GM12892 (cell line): Measurements from ENCODE around the gene SNRNP25.

Experiments used
- DNase-seq: peaks from one replicate; pipeline ENCODE4 v3.0.0; 2011; ENCODE audit not compliant: insufficient read length
- FAIRE-seq: peaks from 2 replicates; lab custom pipeline; 2011; peaks lifted over from hg19 to GRCh38; lab: Jason Lieb, UNC
- POLR2A ChIP-seq: IDR thresholded peaks from 2 replicates; pipeline ENCODE4 v1.6.1; 2011; ENCODE audit warnings: low read depth, low read length, control low read depth
- POLR2AphosphoS5 ChIP-seq: IDR thresholded peaks from 2 replicates; pipeline ENCODE4 v1.6.1; 2011; ENCODE audit warnings: low read depth, low read length, control low read depth
- TAF1 ChIP-seq: IDR thresholded peaks from 2 replicates; pipeline ENCODE4 v1.6.1; 2011; ENCODE audit warnings: low read depth, mild to moderate bottlenecking, control low read depth, low read length, borderline replicate concordance

Gene SNRNP25

DNA sequence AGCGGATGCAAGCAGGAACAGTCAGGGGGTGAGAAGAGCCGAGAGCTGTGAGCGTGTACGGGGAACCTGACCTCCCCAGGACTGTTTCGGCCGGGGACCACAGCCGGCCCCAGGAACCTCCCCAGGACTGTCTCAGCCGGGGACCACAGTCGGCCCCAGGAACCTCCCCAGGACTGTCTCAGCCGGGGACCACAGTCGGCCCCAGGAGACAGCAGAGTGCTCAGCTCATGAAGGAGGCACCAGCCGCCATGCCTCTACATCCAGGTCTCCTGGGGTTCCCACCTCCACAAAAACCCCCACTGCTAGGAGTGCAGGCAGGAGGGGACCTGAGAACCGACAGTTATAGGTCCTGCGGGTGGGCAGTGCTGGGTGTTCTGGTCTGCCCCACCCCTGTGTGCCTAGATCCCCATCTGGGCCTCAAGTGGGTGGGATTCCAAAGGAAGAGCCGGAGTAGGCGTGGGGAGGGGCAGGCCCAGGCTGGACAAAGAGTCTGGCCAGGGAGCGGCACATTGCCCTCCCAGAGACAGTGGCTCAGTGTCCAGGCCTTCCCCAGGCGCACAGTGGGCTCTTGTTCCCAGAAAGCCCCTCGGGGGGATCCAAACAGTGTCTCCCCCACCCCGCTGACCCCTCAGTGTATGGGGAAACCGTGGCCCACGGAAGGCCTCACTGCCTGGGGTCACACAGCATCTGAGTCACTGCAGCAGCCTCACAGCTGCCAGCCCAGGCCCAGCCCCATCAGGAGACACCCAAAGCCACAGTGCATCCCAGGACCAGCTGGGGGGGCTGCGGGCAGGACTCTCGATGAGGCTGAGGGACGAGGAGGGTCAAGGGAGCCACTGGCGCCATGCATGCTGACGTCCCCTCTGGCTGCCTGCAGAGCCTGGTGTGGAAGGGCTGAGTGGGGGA lies 14.5 kb downstream of the SNRNP25 start:
- FAIRE-seq: no peak
- no peak for DNase-seq

GRCh38 chr16:69181-69580 lies 15.6 kb downstream of the SNRNP25 start:
- no peak for TF ChIP-seq POLR2A
- TF ChIP-seq POLR2AphosphoS5: no peak
- no peak for DNase-seq
- FAIRE-seq: no peak

More for the DNA sequence above, 14.5 kb downstream of the SNRNP25 start:
- no peak for TF ChIP-seq POLR2AphosphoS5
- no peak for TF ChIP-seq TAF1
- no peak for TF ChIP-seq POLR2A

- FAIRE-seq (no peak), DNase-seq (no peak)
- no peak for TF ChIP-seq POLR2A
- no peak for TF ChIP-seq POLR2AphosphoS5
- TF ChIP-seq TAF1: no peak
Observed at GRCh38 chr16:71210-71539, 17.5 kb downstream of the SNRNP25 start.

DNA sequence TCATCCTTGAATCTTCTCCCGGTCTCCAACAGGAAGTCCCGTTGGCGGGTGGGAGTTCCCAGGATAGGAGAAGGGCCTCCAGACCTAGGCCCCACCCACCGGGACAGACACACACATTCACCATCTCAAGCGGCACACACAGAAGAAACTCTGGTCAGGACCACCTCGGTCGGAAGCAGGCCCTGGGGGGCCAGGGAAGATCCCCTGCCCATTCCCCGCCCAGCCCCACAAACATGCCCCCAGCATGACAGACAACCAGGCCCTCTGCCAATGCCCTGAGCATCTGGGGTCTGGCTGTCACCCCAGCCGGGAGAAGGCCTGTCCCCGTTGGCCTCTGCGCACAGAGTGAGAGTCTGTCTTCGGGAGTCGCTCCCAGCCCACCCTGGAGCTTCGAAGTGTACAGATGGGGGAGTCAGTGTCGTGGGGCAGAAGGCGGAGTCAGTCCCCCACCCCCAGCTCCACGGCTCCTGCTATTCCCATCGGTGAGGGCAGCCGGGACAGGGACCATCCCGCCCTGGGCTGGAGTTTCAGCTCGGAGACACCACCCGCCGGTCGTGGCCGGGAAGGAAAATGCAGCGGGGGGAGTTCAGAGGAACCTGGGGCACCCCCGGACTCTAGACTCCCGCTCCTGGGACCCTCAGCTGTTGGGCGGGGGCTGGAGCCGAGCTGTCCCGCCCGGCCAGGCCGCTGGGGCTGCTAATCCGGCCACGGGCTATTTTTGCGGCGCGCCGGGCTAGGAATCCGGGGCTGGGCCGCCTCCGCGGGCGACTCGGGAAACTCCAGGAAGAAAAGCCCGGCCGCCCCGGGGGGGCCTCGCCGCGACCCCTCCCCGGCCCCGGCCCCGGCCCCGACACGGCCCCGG lies 18.1 kb downstream of the SNRNP25 start:
- DNase-seq: peak; percentile 52

GRCh38 chr16:72561-73548 lies 19.2 kb downstream of the SNRNP25 start, which contains the start of gene RHBDF1:
TSS of gene RHBDF1 (minus strand) at chr16:72631. CDS start at chr16:65015, 7,616 bp downstream.
- DNase-seq (peak; percentile 60), FAIRE-seq (no peak)
- TF ChIP-seq POLR2AphosphoS5: no peak
- no peak for TF ChIP-seq TAF1
- no peak for TF ChIP-seq POLR2A

More for the DNA sequence above, 18.1 kb downstream of the SNRNP25 start:
- FAIRE-seq: no peak
- TF ChIP-seq POLR2A (no peak), TAF1 (no peak), POLR2AphosphoS5 (no peak)

DNA sequence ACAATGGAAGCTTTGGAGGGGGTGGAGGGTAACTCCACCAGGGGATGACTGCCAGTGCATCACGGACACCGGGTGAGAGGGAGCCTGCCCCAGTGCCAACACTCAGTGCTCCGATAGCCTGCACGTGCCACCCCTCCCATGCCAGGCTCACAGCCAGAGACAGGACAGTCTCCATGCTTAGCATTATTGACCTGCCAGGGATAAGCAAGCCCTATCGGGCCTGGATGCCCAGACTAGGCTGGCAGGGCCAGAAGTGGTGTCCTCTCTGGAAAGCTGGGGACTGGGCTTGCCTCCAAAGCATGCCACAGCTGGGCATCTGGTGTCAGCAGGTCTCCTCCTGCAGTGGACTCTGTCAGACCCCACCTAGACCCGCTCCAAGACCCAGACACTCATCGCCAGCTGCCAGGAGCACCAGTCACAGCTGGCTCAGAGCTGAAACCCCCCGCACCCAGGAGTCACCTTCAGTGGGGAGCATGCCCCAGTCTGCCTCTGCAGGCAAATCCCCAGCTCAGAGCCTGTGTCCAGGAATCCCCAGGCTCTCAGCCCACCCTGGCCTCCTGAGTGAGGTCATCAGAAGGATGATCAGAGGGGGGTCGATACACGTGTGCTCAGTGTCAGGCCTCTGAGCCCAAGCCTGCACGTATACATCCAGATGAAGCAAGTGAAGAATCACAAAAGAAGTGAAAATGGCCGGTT lies 20.6 kb downstream of the SNRNP25 start:
- TF ChIP-seq POLR2AphosphoS5 (no peak), POLR2A (no peak), TAF1 (no peak)
- no peak for DNase-seq

DNA sequence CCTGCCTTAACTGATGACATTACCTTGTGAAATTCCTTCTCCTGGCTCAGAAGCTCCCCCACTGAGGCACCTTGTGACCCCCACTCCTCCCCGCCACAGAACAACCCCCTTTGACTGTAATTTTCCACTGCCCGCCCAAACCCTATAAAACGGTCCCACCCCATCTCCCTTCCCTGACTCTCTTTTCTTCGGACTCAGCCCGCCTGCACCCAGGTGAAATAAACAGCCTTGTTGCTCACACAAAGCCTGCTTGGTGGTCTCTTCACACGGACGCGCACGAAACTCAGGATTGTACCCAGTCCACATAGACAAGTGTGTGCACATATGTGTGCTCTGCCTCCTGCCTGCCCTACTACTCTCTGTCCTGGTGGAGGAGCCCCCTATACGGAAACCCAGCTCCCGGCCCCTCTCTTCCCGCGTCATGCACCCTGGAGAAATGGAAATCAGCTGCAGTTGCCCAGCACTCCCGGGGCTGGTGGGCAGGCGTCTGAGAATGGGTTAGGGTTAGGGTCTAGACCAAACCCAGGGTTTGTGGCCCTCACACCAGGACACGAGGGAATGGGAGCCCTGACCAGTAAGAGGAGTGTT lies 21.2 kb downstream of the SNRNP25 start:
- FAIRE-seq: no peak
- DNase-seq: no peak

More for the DNA sequence above, 20.6 kb downstream of the SNRNP25 start:
- FAIRE-seq: no peak

GRCh38 chr16:75580-76501 lies 22.2 kb downstream of the SNRNP25 start:
- TF ChIP-seq POLR2A (no peak), POLR2AphosphoS5 (no peak), TAF1 (no peak)
- DNase-seq (no peak), FAIRE-seq (no peak)

More for the DNA sequence above, 21.2 kb downstream of the SNRNP25 start:
- TF ChIP-seq POLR2A: no peak
- no peak for TF ChIP-seq POLR2AphosphoS5
- no peak for TF ChIP-seq TAF1
